HepG2 (cell line): ENCODE data around the gene EMILIN1. TPM values are rescaled to one million over a fixed set of nuclear protein-coding genes. Genes with fewer than 3 reads are reported as not detected.
A peak's percentile ranks its signal among the peaks of the same experiment; 100 is the strongest.

ENCODE experiments used
- ATAD3A ChIP-seq: sonication (generic); formaldehyde crosslinking; IDR thresholded peaks from 2 replicates; pipeline ENCODE4 v1.4.0; 2020; ENCODE audit warnings: missing genetic modification reagents
- ATM ChIP-seq: fragments of 450-650 bp; IDR thresholded peaks from 2 replicates; pipeline ENCODE4 v1.7.1; 2017; ENCODE audit warnings: mild to moderate bottlenecking, borderline replicate concordance
- BATF2 ChIP-seq: sonication (generic); formaldehyde crosslinking; IDR thresholded peaks from 2 replicates; pipeline ENCODE4 v1.8.0; 2022; ENCODE audit warnings: mild to moderate bottlenecking, missing genetic modification reagents, moderate library complexity
- CEBPG ChIP-seq: IDR thresholded peaks from 2 replicates; pipeline ENCODE4 v1.6.1; 2016
- CREM ChIP-seq, 2 experiments: sonication (generic) in 1 of 2; formaldehyde crosslinking in 1 of 2; IDR thresholded peaks; 2 replicates each; pipeline versions ENCODE4 v1.4.0 to v1.6.1; 2016 to 2020; ENCODE audit warnings: antibody characterized with exemption in 1 of 2, mild to moderate bottlenecking in 1 of 2, missing genetic modification reagents in 1 of 2
- EHMT2 ChIP-seq: fragments of 200-600 bp; sonication (generic); IDR thresholded peaks from 2 replicates; pipeline ENCODE4 v1.7.0; 2017; ENCODE audit warnings: antibody characterized with exemption, low read depth, low read length, borderline replicate concordance
- GATAD2A ChIP-seq: IDR thresholded peaks from 2 replicates; pipeline ENCODE4 v1.6.1; 2016
- JDP2 ChIP-seq: sonication (generic); formaldehyde crosslinking; IDR thresholded peaks from 2 replicates; pipeline ENCODE4 v1.8.1; 2022; ENCODE audit warnings: missing genetic modification reagents, borderline replicate concordance
- JUNB ChIP-seq: sonication (generic); formaldehyde crosslinking; IDR thresholded peaks from 2 replicates; pipeline ENCODE4 v1.8.0; 2022; ENCODE audit warnings: missing genetic modification reagents, mild to moderate bottlenecking, borderline replicate concordance
- KDM5B ChIP-seq: sonication (generic); formaldehyde crosslinking; IDR thresholded peaks from 2 replicates; pipeline ENCODE4 v1.4.0; 2020; ENCODE audit warnings: missing genetic modification reagents, mild to moderate bottlenecking, borderline replicate concordance
- MAX ChIP-seq: IDR thresholded peaks from 2 replicates; pipeline ENCODE4 v1.6.1; 2012; ENCODE audit warnings: inconsistent platforms
- PAWR ChIP-seq: sonication (generic); formaldehyde crosslinking; IDR thresholded peaks from 2 replicates; pipeline ENCODE4 v1.4.0; 2020; ENCODE audit warnings: missing genetic modification reagents, mild to moderate bottlenecking, borderline replicate concordance
- RBFOX2 ChIP-seq: fragments of 200-400 bp; formaldehyde crosslinking; IDR thresholded peaks from 2 replicates; pipeline ENCODE4 v1.6.1; 2017; ENCODE audit warnings: low read depth, mild to moderate bottlenecking, low read length
- REPIN1 ChIP-seq: sonication (generic); formaldehyde crosslinking; IDR thresholded peaks from 2 replicates; pipeline ENCODE4 v1.8.0; 2022; ENCODE audit warnings: missing genetic modification reagents, low read depth, mild to moderate bottlenecking, borderline replicate concordance
- SOX13 ChIP-seq, 3 experiments: fragments of 450-650 bp in 1 of 3; sonication (generic) in 1 of 3; formaldehyde crosslinking in 1 of 3; IDR thresholded peaks in 2 of 3; conservative IDR thresholded peaks in 1 of 3; 2 replicates each; pipeline versions ENCODE4 v1.5.0 to v1.6.1; 2016 to 2020; ENCODE audit warnings: antibody characterized with exemption in 1 of 3, mild to moderate bottlenecking in 1 of 3, missing compliant biosample characterization in 1 of 3, missing genetic modification reagents in 1 of 3, moderate library complexity in 1 of 3
- SP5 ChIP-seq: IDR thresholded peaks from 2 replicates; pipeline ENCODE4 v1.6.1; 2016; ENCODE audit warnings: low read depth, borderline replicate concordance
- U2AF1 ChIP-seq: fragments of 200-400 bp; formaldehyde crosslinking; optimal IDR thresholded peaks from 2 replicates; pipeline ENCODE3; 2017; ENCODE audit warnings: mild to moderate bottlenecking, low read depth, low read length
- ZFP37 ChIP-seq: sonication (generic); formaldehyde crosslinking; IDR thresholded peaks from 2 replicates; pipeline ENCODE4 v1.4.0; 2020; ENCODE audit warnings: missing genetic modification reagents, borderline replicate concordance
- ZFY ChIP-seq: sonication (generic); formaldehyde crosslinking; IDR thresholded peaks from 2 replicates; pipeline ENCODE4 v1.4.0; 2020; ENCODE audit warnings: missing genetic modification reagents
- ZNF574 ChIP-seq: sonication (generic); formaldehyde crosslinking; IDR thresholded peaks from 2 replicates; pipeline ENCODE4 v1.4.0; 2020; ENCODE audit warnings: missing genetic modification reagents
- ZNF614 ChIP-seq: IDR thresholded peaks from 2 replicates; pipeline ENCODE4 v1.6.1; 2018; ENCODE audit warnings: missing biosample characterization, missing genetic modification reagents, inconsistent platforms, borderline replicate concordance
- ZNF660 ChIP-seq: sonication (generic); formaldehyde crosslinking; IDR thresholded peaks from 2 replicates; pipeline ENCODE4 v1.5.1; 2020; ENCODE audit warnings: mild to moderate bottlenecking, low read depth, missing genetic modification reagents, borderline replicate concordance
- ZNF724P ChIP-seq: sonication (generic); formaldehyde crosslinking; IDR thresholded peaks from 2 replicates; pipeline ENCODE4 v1.8.0; 2022; ENCODE audit warnings: missing genetic modification reagents, borderline replicate concordance
- ZNF784 ChIP-seq: sonication (generic); formaldehyde crosslinking; IDR thresholded peaks from 2 replicates; pipeline ENCODE4 v1.5.1; 2020; ENCODE audit warnings: missing genetic modification reagents, mild to moderate bottlenecking, borderline replicate concordance
- polyA plus RNA-seq, 8 experiments: library from polyadenylated mRNA; depleted of rRNA in 3 of 8; stranded (reverse) in 7 of 8; unstranded in 1 of 8; fragments of >200 nt; fragmentation: Illumina TruSeq in 4 of 8; extraction: Trizol in 4 of 8; gene quantifications; 2 replicates each; pipeline versions ENCODE4 v1.2.1 to v1.2.3, GENCODE V29; 2011 to 2016; ENCODE audit warnings: low read depth in 4 of 8, missing spikeins in 1 of 8, mixed read lengths in 1 of 8; ENCODE audit not compliant: insufficient read depth in 1 of 8
- total RNA-seq, 5 experiments: library from RNA; depleted of rRNA; stranded (reverse); fragments of >200 nt; fragmentation: Illumina TruSeq; extraction: Trizol; gene quantifications; 2 replicates each; pipeline ENCODE4 v1.2.3, GENCODE V29; 2016; ENCODE audit warnings: low read depth in 1 of 5

Gene EMILIN1
- total and polyA plus RNA-seq, 2 of the 13 experiments (the other 11 are each of a cell fraction or from before 2014, with no cell fraction given) = 8.1 to 9.7 TPM

GRCh38 chr2:27083410-27084296 lies 5.2 kb downstream of the EMILIN1 start (continued):
- no peak for TF ChIP-seq ZNF784 (CRISPR knock-in tag)
- TF ChIP-seq JDP2 (CRISPR knock-in tag) = no peak
- no peak for TF ChIP-seq ATAD3A (CRISPR knock-in tag)
- 0 out of 2 replicates have a peak, but pooled peaks have one; percentile 17 for TF ChIP-seq GATAD2A (CRISPR knock-in tag)
- 0 out of 2 replicates have a peak, but pooled peaks have one; percentile 73 for TF ChIP-seq ZNF724P
- TF ChIP-seq ZNF574 (CRISPR knock-in tag) = peak; percentile 68
- no peak for TF ChIP-seq U2AF1
- peak; percentile 54; the same call in 1 of the 2 replicates for TF ChIP-seq ZFY (CRISPR knock-in tag)
- TF ChIP-seq CREM (IDR thresholded peaks at IDR 0.05) = no peak
- TF ChIP-seq CREM (CRISPR knock-in tag; IDR thresholded peaks at IDR 0.05) = no peak
- no peak for TF ChIP-seq BATF2 (CRISPR knock-in tag)
- TF ChIP-seq ZNF660 (CRISPR knock-in tag) = no peak
- peak; percentile 26; the same call in 1 of the 2 replicates for TF ChIP-seq RBFOX2
- no peak for TF ChIP-seq SOX13 (IDR thresholded peaks at IDR 0.05)
- TF ChIP-seq SOX13 (CRISPR knock-in tag; conservative IDR thresholded peaks at IDR 0.05 in 1 of 2, IDR thresholded peaks at IDR 0.05 in 1 of 2) = 0 out of 4 replicates have a peak, but pooled peaks of 1 of the 2 experiments have one; percentile 10
- no peak for TF ChIP-seq REPIN1 (CRISPR knock-in tag)
- no peak for TF ChIP-seq PAWR (CRISPR knock-in tag)
- TF ChIP-seq EHMT2 = no peak
- TF ChIP-seq ZNF614 (CRISPR knock-in tag) = 0 out of 2 replicates have a peak, but pooled peaks have one; percentile 12
- TF ChIP-seq CEBPG (CRISPR knock-in tag) = peak; percentile 93
- TF ChIP-seq MAX = peak; percentile 40; the same call in 1 of the 2 replicates
- no peak for TF ChIP-seq ZFP37
- TF ChIP-seq KDM5B (CRISPR knock-in tag) = no peak
- no peak for TF ChIP-seq ATM
- TF ChIP-seq SP5 = peak; percentile 17; the same call in 1 of the 2 replicates
- TF ChIP-seq JUNB = no peak
